Neutrophil (primary cell): ENCODE measurements around the gene SMARCB1.

Source experiments
- H3K27ac ChIP-seq: fragments of 200-600 bp; sonication (generic); 2 replicates; pipeline ENCODE4 v1.5.1; 2016; ENCODE audit warnings: mild to moderate bottlenecking, moderate library complexity
- H3K27me3 ChIP-seq: fragments of 200-600 bp; sonication (generic); 2 replicates; pipeline ENCODE4 v1.6.0; 2016; ENCODE audit warnings: mild to moderate bottlenecking
- H3K36me3 ChIP-seq: fragments of 200-600 bp; sonication (generic); 2 replicates; pipeline ENCODE4 v1.5.1; 2017
- H3K4me1 ChIP-seq, 2 experiments: fragments of 200-600 bp in 1 of 2; sonication (generic) in 1 of 2; 1 replicate in 1 of 2; 2 replicates in 1 of 2; pipeline versions ENCODE4 v1.5.1 to v1.6.1; 2013 to 2016; ENCODE audit warnings: low read depth in 1 of 2, low read length in 1 of 2, mild to moderate bottlenecking in 1 of 2, moderate library complexity in 1 of 2; ENCODE audit not compliant: control insufficient read depth in 1 of 2, insufficient read depth in 1 of 2
- H3K4me3 ChIP-seq, 2 experiments: fragments of 200-600 bp in 1 of 2; sonication (generic) in 1 of 2; 1 replicate in 1 of 2; 2 replicates in 1 of 2; pipeline ENCODE4 v1.5.1; 2013 to 2016; ENCODE audit warnings: low read depth in 1 of 2, low read length in 1 of 2, mild to moderate bottlenecking in 1 of 2, moderate library complexity in 1 of 2
- H3K9me3 ChIP-seq: fragments of 200-600 bp; sonication (generic); 2 replicates; pipeline ENCODE4 v1.5.1; 2016
- TF ChIP-seq, protein P1 (sequence below): fragments of 200-600 bp; sonication (generic); IDR thresholded peaks from 2 replicates; pipeline ENCODE4 v1.5.1; 2016; ENCODE audit warnings: antibody characterized with exemption

Gene SMARCB1

DNA sequence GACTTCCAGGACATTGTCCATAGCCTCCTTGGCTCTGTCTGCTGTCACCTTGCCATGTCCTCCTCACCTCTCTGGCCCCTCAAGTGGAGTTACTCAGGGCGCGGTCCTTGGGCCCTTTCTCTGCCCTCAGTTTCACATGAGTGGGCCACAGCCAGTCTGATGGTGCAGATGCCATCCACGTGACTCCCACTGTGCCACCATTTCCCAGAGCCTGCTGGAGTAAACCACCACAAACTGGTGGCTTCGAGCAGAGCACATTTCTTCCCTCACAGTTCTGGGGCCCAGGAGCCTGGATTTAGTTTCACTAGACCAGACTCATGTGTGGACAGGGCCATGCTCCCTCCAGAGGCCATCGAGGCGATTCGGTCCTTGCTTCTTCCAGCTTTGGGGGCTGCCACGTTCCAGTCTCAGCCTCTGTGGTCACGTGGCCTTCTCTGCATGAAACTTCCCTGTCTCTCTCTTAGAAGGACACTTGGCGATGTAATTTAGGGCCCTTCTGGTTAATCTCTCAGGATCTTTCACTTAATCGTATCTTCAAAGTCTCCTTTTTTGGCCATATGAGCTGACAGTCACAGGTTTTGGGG lies 14.6 kb downstream of the SMARCB1 start:
- H3K36me3 ChIP-seq, result peaks cover 84% of the 10 kb centered on the region
- H3K27ac ChIP-seq, result no peak overlapping the region
- no peak overlapping the region for H3K4me3 ChIP-seq
- H3K9me3 ChIP-seq, result no peaks in the 10 kb centered on the region
- TF ChIP-seq, protein P1, sequence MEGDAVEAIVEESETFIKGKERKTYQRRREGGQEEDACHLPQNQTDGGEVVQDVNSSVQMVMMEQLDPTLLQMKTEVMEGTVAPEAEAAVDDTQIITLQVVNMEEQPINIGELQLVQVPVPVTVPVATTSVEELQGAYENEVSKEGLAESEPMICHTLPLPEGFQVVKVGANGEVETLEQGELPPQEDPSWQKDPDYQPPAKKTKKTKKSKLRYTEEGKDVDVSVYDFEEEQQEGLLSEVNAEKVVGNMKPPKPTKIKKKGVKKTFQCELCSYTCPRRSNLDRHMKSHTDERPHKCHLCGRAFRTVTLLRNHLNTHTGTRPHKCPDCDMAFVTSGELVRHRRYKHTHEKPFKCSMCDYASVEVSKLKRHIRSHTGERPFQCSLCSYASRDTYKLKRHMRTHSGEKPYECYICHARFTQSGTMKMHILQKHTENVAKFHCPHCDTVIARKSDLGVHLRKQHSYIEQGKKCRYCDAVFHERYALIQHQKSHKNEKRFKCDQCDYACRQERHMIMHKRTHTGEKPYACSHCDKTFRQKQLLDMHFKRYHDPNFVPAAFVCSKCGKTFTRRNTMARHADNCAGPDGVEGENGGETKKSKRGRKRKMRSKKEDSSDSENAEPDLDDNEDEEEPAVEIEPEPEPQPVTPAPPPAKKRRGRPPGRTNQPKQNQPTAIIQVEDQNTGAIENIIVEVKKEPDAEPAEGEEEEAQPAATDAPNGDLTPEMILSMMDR, result no peak
- H3K27me3 ChIP-seq, result no peaks in the 10 kb centered on the region
- no peaks in the 10 kb centered on the region for H3K4me1 ChIP-seq

GRCh38 chr22:23801886-23802377 lies 15.2 kb downstream of the SMARCB1 start:
- TF ChIP-seq, protein P1, result no peak
- no peaks in the 10 kb centered on the region for H3K9me3 ChIP-seq
- peaks cover 84% of the 10 kb centered on the region for H3K36me3 ChIP-seq
- H3K4me1 ChIP-seq, result no peaks in the 10 kb centered on the region
- H3K4me3 ChIP-seq, result no peak overlapping the region
- H3K27ac ChIP-seq, result no peak overlapping the region
- H3K27me3 ChIP-seq, result no peaks in the 10 kb centered on the region

- Histone ChIP-seq H3K9me3 (no peaks in the 10 kb centered on the region), H3K27me3 (no peaks in the 10 kb centered on the region), H3K4me3 (no peak overlapping the region), H3K36me3 (peaks cover 82% of the 10 kb centered on the region), H3K27ac (no peak overlapping the region), H3K4me1 (no peaks in the 10 kb centered on the region)
- TF ChIP-seq, protein P1, result no peak
Measured at GRCh38 chr22:23803001-23803819, 16.4 kb downstream of the SMARCB1 start.

DNA sequence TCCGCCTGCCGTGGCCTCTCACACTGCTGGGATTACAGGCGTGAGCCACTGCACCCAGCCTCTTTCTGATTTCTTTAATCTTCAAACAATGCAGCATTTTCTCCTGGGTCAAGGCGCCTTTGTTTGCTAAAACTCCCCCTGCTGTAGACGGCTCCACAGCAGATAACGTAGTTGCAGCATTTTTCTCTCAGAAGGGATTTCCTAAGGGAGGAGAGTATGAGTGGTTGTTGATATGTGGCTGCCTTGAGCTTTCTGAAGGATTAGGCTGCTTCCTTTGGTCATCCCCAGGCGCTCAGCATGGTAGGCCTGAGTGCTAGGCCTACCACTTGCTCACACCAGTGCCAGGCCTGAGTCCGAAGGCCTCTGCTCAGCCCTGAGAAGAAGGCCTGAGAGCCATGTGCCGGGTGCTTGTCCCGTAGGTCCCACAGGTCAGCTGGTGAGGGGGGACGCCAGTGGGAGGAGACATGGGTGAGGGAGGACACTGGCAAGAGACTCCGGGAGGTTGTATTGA lies 18.1 kb downstream of the SMARCB1 start:
- H3K4me1 ChIP-seq, result no peaks in the 10 kb centered on the region
- H3K36me3 ChIP-seq, result peaks cover 77% of the 10 kb centered on the region
- H3K4me3 ChIP-seq, result no peak overlapping the region
- H3K27ac ChIP-seq, result no peak overlapping the region
- TF ChIP-seq, protein P1, result no peak
- H3K27me3 ChIP-seq, result no peaks in the 10 kb centered on the region
- H3K9me3 ChIP-seq, result no peaks in the 10 kb centered on the region

GRCh38 chr22:23806837-23807236 lies 20.1 kb downstream of the SMARCB1 start:
- TF ChIP-seq, protein P1, result no peak
- Histone ChIP-seq H3K4me1 (no peaks in the 10 kb centered on the region), H3K27ac (no peak overlapping the region), H3K9me3 (no peaks in the 10 kb centered on the region), H3K27me3 (no peaks in the 10 kb centered on the region), H3K36me3 (peaks cover 68% of the 10 kb centered on the region), H3K4me3 (no peak overlapping the region)
